GM12878 (cell line): ENCODE data around the gene PAOX. TPM values are rescaled to one million over a fixed set of nuclear protein-coding genes. Genes with fewer than 3 reads are reported as not detected.
A peak's percentile ranks its signal among the peaks of the same experiment; 100 is the strongest.

Experiments used
- ATF7 ChIP-seq: fragments of 450-650 bp; IDR thresholded peaks from 2 replicates; pipeline ENCODE4 v1.6.1; 2016; ENCODE audit warnings: low read depth, mild to moderate bottlenecking
- BACH1 ChIP-seq: fragments of 450-650 bp; IDR thresholded peaks from 2 replicates; pipeline ENCODE4 v1.6.1; 2017; ENCODE audit warnings: mild to moderate bottlenecking, borderline replicate concordance
- BCL3 ChIP-seq: IDR thresholded peaks from 2 replicates; pipeline ENCODE4 v1.6.1; 2011; ENCODE audit warnings: borderline replicate concordance, low read depth, mild to moderate bottlenecking, moderate library complexity, low read length; ENCODE audit not compliant: insufficient read depth, poor library complexity, severe bottlenecking
- BMI1 ChIP-seq: fragments of 450-650 bp; IDR thresholded peaks from 2 replicates; pipeline ENCODE4 v1.6.1; 2016; ENCODE audit warnings: mild to moderate bottlenecking, moderate library complexity, borderline replicate concordance
- CREM ChIP-seq: IDR thresholded peaks from 2 replicates; pipeline ENCODE4 v1.6.1; 2014; ENCODE audit warnings: antibody characterized with exemption, low read depth
- CUX1 ChIP-seq: IDR thresholded peaks from 2 replicates; pipeline ENCODE4 v1.6.1; 2012; ENCODE audit warnings: improper control_type of control experiment, low read depth, low read length; ENCODE audit not compliant: insufficient replicate concordance
- HDGF ChIP-seq: fragments of 450-650 bp; IDR thresholded peaks from 2 replicates; pipeline ENCODE4 v1.6.1; 2016; ENCODE audit warnings: antibody characterized with exemption
- IRF3 ChIP-seq: fragments of 450-650 bp; IDR thresholded peaks from 2 replicates; pipeline ENCODE4 v1.6.1; 2014; ENCODE audit warnings: mild to moderate bottlenecking
- IRF5 ChIP-seq: fragments of 450-650 bp; IDR thresholded peaks from 2 replicates; pipeline ENCODE4 v1.6.1; 2017; ENCODE audit warnings: borderline replicate concordance
- MYC ChIP-seq: IDR thresholded peaks from 2 replicates; pipeline ENCODE4 v1.6.1; 2011; ENCODE audit warnings: mild to moderate bottlenecking, low read length, moderate library complexity, inconsistent platforms; ENCODE audit not compliant: insufficient read depth, insufficient replicate concordance, insufficient read length, severe bottlenecking
- NFXL1 ChIP-seq: fragments of 450-650 bp; IDR thresholded peaks from 2 replicates; pipeline ENCODE4 v1.6.1; 2017; ENCODE audit warnings: antibody characterized with exemption, mild to moderate bottlenecking, borderline replicate concordance
- NFYB ChIP-seq: IDR thresholded peaks from 2 replicates; pipeline ENCODE4 v1.6.1; 2011; ENCODE audit warnings: low read depth, mild to moderate bottlenecking, low read length, improper control_type of control experiment, moderate library complexity; ENCODE audit not compliant: insufficient read depth
- NR2C1 ChIP-seq: fragments of 450-650 bp; IDR thresholded peaks from 2 replicates; pipeline ENCODE4 v1.6.1; 2017; ENCODE audit warnings: antibody characterized with exemption, mild to moderate bottlenecking, moderate library complexity
- SMAD1 ChIP-seq: fragments of 450-650 bp; IDR thresholded peaks from 2 replicates; pipeline ENCODE4 v1.6.1; 2018; ENCODE audit warnings: mild to moderate bottlenecking, low read depth; ENCODE audit not compliant: partially characterized antibody
- STAT1 ChIP-seq: fragments of 450-650 bp; conservative IDR thresholded peaks from 2 replicates; pipeline ENCODE4 v1.6.1; 2014; ENCODE audit warnings: antibody characterized with exemption, mild to moderate bottlenecking
- TCF12 ChIP-seq: IDR thresholded peaks from 2 replicates; pipeline ENCODE4 v1.6.1; 2011; ENCODE audit warnings: low read depth, mild to moderate bottlenecking, low read length
- ZNF207 ChIP-seq: fragments of 450-650 bp; IDR thresholded peaks from 2 replicates; pipeline ENCODE4 v1.6.1; 2014; ENCODE audit warnings: antibody characterized with exemption, mild to moderate bottlenecking, borderline replicate concordance
- polyA plus RNA-seq, 11 experiments: library from polyadenylated mRNA; depleted of rRNA in 4 of 11; unstranded in 6 of 11; stranded (reverse) in 5 of 11; fragments of >200 nt; fragmentation: Nextera tagmentation in 4 of 11; fragmentation: Illumina TruSeq in 1 of 11; extraction: Ambion mirVana in 4 of 11; extraction: Trizol in 1 of 11; gene quantifications; 1 replicate in 1 of 11; 2 replicates in 10 of 11; pipeline versions ENCODE4 v1.2.1 to v1.2.3, GENCODE V29; 2011 to 2016; ENCODE audit warnings: inconsistent platforms in 2 of 11, missing spikeins in 2 of 11, low read depth in 1 of 11
- total RNA-seq, 4 experiments: library from RNA; depleted of rRNA in 3 of 4; stranded (reverse); fragments of >200 nt in 3 of 4; fragmentation: Illumina TruSeq in 1 of 4; extraction: Trizol in 1 of 4; gene quantifications; 2 replicates each; pipeline versions ENCODE4 v1.2.1 to v1.2.3, GENCODE V29; 2013 to 2021

PAOX gene
- total and polyA plus RNA-seq, 10 of the 15 experiments (the other 5 are each of a cell fraction or from before 2014, with no cell fraction given): 1.2 to 22.2 (median 10.5) TPM

- TF ChIP-seq CUX1: no peak
- no peak for TF ChIP-seq MYC
- no peak for TF ChIP-seq STAT1
- no peak for TF ChIP-seq IRF3
- no peak for TF ChIP-seq TCF12
- 0 out of 2 replicates have a peak, but pooled peaks have one; percentile 34 for TF ChIP-seq HDGF
- no peak for TF ChIP-seq ATF7
- no peak for TF ChIP-seq BACH1
- TF ChIP-seq ZNF207: no peak
- TF ChIP-seq IRF5: no peak
- TF ChIP-seq CREM: no peak
- no peak for TF ChIP-seq NR2C1
- no peak for TF ChIP-seq NFYB
- TF ChIP-seq BCL3: peak; percentile 65
- peak; percentile 47; the same call in 1 of the 2 replicates for TF ChIP-seq BMI1
- TF ChIP-seq SMAD1: no peak
- TF ChIP-seq NFXL1: no peak
Measured at GRCh38 chr10:133336577-133337369, 42.3 kb upstream of the PAOX start, which contains the start of gene CALY (continued).
